GM12873 (cell line): ENCODE results near the gene PIP5KL1.

Source experiments
- CTCF ChIP-seq: IDR thresholded peaks from 2 replicates; pipeline ENCODE4 v1.5.1; 2012; ENCODE audit warnings: low read depth, mild to moderate bottlenecking, moderate library complexity, low read length, control low read depth; ENCODE audit not compliant: insufficient read depth; ENCODE audit errors: missing control alignments

PIP5KL1 gene

DNA sequence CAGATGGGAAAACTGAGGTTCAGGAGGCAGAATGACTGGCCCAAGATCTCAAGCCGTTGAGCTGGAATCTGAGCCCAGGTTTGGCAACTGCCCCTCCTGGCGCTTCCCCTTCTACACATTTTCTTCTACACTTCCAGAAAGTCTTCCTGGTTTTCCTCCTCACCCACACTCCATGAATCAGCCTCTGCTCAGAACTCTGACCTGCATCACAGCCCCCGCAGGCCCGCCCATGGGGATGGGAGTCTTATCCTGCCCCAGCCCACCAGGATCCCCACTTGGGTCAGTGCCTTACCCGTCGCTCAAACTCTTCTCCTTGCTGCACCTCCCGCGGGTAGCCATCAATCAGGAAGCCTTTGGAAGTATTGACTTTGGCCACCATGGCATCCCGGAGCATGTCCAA lies 59.0 kb downstream of the PIP5KL1 start:
- TF ChIP-seq CTCF = no peak

GRCh38 chr9:127870887-127871286 lies 59.7 kb downstream of the PIP5KL1 start:
- no peak for TF ChIP-seq CTCF
